Tibial artery (tissue), 4 donors: ENCODE measurements around the gene COLGALT1.

Source experiments
- DNase-seq, 2 donors: peaks; one replicate each; pipeline ENCODE4 v3.0.0-alpha.2; 2019
- H3K27ac ChIP-seq, 2 donors: fragments of 200-600 bp; sonication (generic) in 1 of 2; 1 replicate in 1 of 2; 2 replicates in 1 of 2; pipeline ENCODE4 v1.5.1; 2018 to 2019; ENCODE audit warnings: mild to moderate bottlenecking in 1 of 2
- H3K27me3 ChIP-seq, 2 donors: fragments of 200-600 bp; sonication (generic) in 1 of 2; one replicate each; pipeline versions ENCODE4 v1.5.1 to v1.6.0; 2016 to 2019
- H3K36me3 ChIP-seq, 3 donors: fragments of 200-600 bp; sonication (generic) in 2 of 3; one replicate each; pipeline ENCODE4 v1.5.1; 2016 to 2019; ENCODE audit warnings: mild to moderate bottlenecking in 2 of 3
- H3K4me1 ChIP-seq, 4 donors: fragments of 200-600 bp; sonication (generic) in 2 of 4; 1 replicate in 3 of 4; 2 replicates in 1 of 4; pipeline ENCODE4 v1.5.1; 2016 to 2019
- H3K4me3 ChIP-seq, 2 donors: fragments of 200-600 bp; sonication (generic) in 1 of 2; 1 replicate in 1 of 2; 2 replicates in 1 of 2; pipeline ENCODE4 v1.5.1; 2018 to 2019; ENCODE audit warnings: mild to moderate bottlenecking in 2 of 2
- H3K9me3 ChIP-seq, 3 donors: fragments of 200-600 bp; sonication (generic) in 1 of 3; one replicate each; pipeline ENCODE4 v1.5.1; 2016 to 2019
- intact Hi-C: fragments of 100-400 bp; cut with DNase I; formaldehyde crosslinking; loops from one replicate; pipeline ENCODE4 v1.15.0; 2023; ENCODE audit warnings: low total_unique reads
- TF ChIP-seq, protein P1 (sequence below), 2 experiments: fragments of 200-600 bp in 1 of 2; fragments of 450-650 bp in 1 of 2; IDR thresholded peaks; one replicate each; pipeline ENCODE4 v1.5.1; 2017 to 2019; ENCODE audit warnings: antibody characterized with exemption in 2 of 2, mild to moderate bottlenecking in 1 of 2, moderate library complexity in 1 of 2

COLGALT1 gene

DNA sequence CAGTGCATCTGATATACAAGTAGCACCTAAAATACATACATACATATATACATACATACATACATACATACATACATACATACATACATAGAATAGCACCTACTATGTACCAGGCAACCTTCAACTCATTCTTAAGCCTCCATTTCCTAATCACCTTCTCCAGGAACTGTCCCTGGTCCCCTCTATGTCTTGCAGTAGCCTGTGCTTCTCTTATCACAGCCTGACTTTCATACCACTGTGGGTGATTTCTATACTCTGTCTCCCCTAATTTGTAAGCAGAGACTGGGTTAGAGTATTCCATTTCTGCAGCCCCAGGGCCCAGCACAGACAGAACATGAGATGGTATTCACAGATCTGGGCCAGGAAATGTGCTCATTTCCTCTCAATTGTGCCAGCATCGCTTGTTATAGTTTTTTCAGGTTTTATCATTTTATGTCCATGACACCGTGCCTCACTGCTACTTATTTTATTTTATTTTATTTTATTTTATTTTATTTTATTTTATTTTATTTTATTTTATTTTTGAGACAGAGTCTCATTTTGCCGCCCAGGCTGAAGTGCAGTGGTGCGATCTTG, 14.2 kb upstream of the COLGALT1 start:
- Histone ChIP-seq H3K4me1 (peaks cover 0 to 15% (median 13%) of the 10 kb centered on the region in 4 donors), H3K27ac (no peak overlapping the region), H3K27me3 (peaks cover 0 to 14% of the 10 kb centered on the region in 2 donors), H3K36me3 (no peaks in the 10 kb centered on the region), H3K4me3 (no peak overlapping the region), H3K9me3 (no peaks in the 10 kb centered on the region)
- intact Hi-C loops, result no loop called here
- no peak for DNase-seq
- TF ChIP-seq, protein P1, sequence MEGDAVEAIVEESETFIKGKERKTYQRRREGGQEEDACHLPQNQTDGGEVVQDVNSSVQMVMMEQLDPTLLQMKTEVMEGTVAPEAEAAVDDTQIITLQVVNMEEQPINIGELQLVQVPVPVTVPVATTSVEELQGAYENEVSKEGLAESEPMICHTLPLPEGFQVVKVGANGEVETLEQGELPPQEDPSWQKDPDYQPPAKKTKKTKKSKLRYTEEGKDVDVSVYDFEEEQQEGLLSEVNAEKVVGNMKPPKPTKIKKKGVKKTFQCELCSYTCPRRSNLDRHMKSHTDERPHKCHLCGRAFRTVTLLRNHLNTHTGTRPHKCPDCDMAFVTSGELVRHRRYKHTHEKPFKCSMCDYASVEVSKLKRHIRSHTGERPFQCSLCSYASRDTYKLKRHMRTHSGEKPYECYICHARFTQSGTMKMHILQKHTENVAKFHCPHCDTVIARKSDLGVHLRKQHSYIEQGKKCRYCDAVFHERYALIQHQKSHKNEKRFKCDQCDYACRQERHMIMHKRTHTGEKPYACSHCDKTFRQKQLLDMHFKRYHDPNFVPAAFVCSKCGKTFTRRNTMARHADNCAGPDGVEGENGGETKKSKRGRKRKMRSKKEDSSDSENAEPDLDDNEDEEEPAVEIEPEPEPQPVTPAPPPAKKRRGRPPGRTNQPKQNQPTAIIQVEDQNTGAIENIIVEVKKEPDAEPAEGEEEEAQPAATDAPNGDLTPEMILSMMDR (IDR thresholded peaks at IDR 0.05), result no peak

DNA sequence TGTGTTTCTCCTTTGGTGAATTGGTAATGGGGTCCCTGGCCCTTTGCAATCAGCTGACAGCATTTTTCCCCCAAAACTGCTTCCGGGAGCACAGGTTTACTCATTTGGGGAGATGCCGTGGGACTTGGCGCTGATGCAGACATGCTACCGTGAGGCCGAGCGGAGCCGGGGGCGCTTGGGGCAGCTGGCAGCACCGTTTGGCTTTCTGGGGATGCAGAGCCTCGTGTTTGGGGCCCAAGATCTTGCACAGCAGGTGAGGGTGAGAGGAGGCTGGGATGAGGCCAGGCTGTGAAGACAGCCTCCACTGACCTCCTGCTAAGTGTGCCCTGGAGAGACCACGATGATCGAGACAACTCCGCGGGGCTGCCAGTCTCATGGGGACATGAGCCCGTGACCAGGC, 13.4 kb upstream of the COLGALT1 start:
- Histone ChIP-seq H3K4me1 (peaks cover 0 to 15% (median 13%) of the 10 kb centered on the region in 4 donors), H3K27me3 (peaks cover 0 to 10% of the 10 kb centered on the region in 2 donors), H3K36me3 (no peaks in the 10 kb centered on the region), H3K4me3 (no peak overlapping the region), H3K9me3 (no peaks in the 10 kb centered on the region), H3K27ac (no peak overlapping the region)
- DNase-seq, result no peak
- TF ChIP-seq, protein P1 (IDR thresholded peaks at IDR 0.05), result no peak
- intact Hi-C loops, result no loop called here

DNA sequence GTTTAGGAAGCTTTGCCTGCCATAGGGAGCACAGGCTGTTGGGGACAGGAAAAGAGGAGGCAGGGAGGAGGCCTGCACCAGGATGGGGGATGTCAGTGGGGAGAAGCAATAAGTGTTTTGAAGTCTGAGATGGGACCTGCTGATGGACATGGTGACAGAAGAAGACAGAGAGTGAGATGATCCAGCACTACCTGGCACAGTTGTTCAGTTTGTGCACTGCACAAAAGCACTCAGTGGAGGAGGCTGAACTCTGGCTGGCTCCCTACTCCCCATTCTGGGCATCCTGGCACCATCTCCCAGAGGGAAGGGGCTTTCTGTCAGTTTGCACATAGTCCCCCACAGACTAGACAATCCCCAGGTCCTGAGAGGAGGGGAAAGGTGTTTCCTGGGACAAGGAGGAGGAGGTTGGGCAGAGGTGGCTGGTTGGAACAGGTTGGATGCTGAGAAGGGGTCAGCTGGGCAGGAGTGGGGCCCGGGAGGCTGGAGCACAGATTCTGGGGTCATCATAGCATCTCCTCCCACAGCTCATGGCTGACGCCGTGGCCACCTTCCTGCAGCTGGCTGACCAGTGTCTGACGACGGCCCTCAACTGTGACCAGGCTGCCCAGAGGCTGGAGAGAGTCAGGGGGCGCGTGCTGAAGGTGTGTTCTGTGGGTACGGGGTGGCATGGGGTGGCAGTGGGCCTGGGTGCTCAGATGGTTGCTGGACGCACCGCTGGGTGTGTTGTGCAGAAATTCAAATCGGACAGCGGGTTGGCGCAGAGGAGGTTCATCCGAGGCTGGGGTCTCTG, 12.5 kb upstream of the COLGALT1 start:
- Histone ChIP-seq H3K4me3 (no peak overlapping the region), H3K27ac (no peak overlapping the region), H3K36me3 (no peaks in the 10 kb centered on the region), H3K27me3 (peaks cover 0 to 5% of the 10 kb centered on the region in 2 donors), H3K9me3 (no peaks in the 10 kb centered on the region), H3K4me1 (peaks cover 0 to 15% (median 13%) of the 10 kb centered on the region in 4 donors)
- no peak for DNase-seq
- intact Hi-C loops, result no loop called here
- TF ChIP-seq, protein P1 (IDR thresholded peaks at IDR 0.05), result no peak

DNA sequence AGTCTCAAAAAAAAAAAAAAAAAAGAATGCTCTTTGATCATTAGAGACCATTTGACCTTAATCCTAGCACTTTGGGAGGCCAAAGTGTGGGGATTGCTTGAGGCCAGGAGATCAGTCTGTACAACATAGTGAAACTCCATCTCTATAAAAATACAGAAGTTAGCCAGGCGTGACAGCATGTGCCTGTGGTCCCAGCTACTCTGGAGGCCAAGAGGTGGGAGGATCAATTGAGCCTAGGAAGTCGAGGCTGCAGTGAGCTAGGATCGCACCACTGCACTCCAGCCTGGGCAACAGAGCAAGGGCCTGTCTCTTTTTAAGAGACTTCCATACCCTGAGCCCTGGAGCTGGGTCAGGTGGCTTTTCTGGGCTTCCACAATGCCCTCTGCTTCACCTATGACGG, 11.5 kb upstream of the COLGALT1 start:
- Histone ChIP-seq H3K4me3 (no peak overlapping the region), H3K27me3 (peaks cover 0 to 2% of the 10 kb centered on the region in 2 donors), H3K36me3 (no peaks in the 10 kb centered on the region), H3K4me1 (peaks cover 0 to 11% (median 8%) of the 10 kb centered on the region in 4 donors), H3K27ac (no peak overlapping the region), H3K9me3 (no peaks in the 10 kb centered on the region)
- DNase-seq, result no peak
- TF ChIP-seq, protein P1 (IDR thresholded peaks at IDR 0.05), result no peak
- intact Hi-C loops, result no loop called here

DNA sequence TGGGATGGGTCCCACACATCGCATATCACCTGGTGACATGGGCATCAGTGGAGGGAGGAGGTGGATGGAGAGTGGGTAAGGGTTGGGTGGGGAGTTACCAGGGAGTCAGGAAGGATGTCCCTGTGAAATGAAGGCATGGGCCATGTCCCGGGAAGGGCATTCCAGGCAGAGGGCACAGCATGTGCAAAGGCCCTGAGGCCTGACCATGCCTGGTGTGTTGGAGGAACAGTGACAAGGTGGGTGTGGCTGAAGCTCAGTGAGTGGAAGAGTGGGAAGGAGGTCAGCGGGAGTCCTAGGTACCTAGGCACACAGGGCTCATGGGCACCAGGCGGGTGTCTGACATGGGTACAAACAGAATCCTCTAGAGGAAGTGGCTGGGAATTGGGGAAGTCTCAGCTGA, 11.0 kb upstream of the COLGALT1 start:
- intact Hi-C loops, result no loop called here
- Histone ChIP-seq H3K27me3 (no peaks in the 10 kb centered on the region), H3K4me1 (peaks cover 0 to 6% (median 4%) of the 10 kb centered on the region in 4 donors), H3K36me3 (no peaks in the 10 kb centered on the region), H3K4me3 (no peak overlapping the region), H3K9me3 (no peaks in the 10 kb centered on the region), H3K27ac (no peak overlapping the region)
- DNase-seq, result no peak
- TF ChIP-seq, protein P1 (IDR thresholded peaks at IDR 0.05), result no peak
